IMR-90 (cell line): ENCODE results near the gene KDM6A. TPM values are rescaled to one million over a fixed set of nuclear protein-coding genes. Genes with fewer than 3 reads are reported as not detected.

Experiments
- ATAC-seq: fragments of 200-7000 bp; cut with Tn5 transposase; 2 replicates; pipeline ENCODE4 v1.9.1; 2020; ENCODE audit warnings: low read depth, mild to moderate bottlenecking, moderate library complexity
- BruUV-seq: library from RNA; stranded (reverse); fragments of 400-500 nt; replicated peaks from 2 replicates; lab custom pipeline; 2021; lab: Mats Ljungman, UMichigan
- CTCF ChIA-PET: fragments of 300-600 bp; formaldehyde crosslinking; extraction: SDS; loops from one replicate; lab custom pipeline; 2021; ENCODE audit warnings: antibody characterized with exemption; lab: Yijun Ruan, JAX
- POLR2A ChIA-PET: fragments of 300-600 bp; sonication (Branson Sonifier 250); formaldehyde crosslinking; loops from one replicate; lab custom pipeline; 2022; ENCODE audit warnings: antibody characterized with exemption; ENCODE audit not compliant: unreplicated experiment; lab: Charles Lee
- DNase-seq: peaks from one replicate; pipeline ENCODE4 v3.0.0; 2013
- H2AFZ ChIP-seq: replicated peaks from 2 replicates; pipeline ENCODE3; 2013; ENCODE audit warnings: low read length, mild to moderate bottlenecking; ENCODE audit not compliant: poor library complexity
- H2AK5ac ChIP-seq: 2 replicates; pipeline ENCODE4 v1.6.1; 2013; ENCODE audit warnings: low read depth, low read length, inconsistent platforms
- H2AK9ac ChIP-seq: replicated peaks from 2 replicates; pipeline ENCODE3; 2013; ENCODE audit warnings: mild to moderate bottlenecking, low read depth, low read length, moderate library complexity; ENCODE audit not compliant: poor library complexity
- H2BK120ac ChIP-seq: 2 replicates; pipeline ENCODE4 v1.6.1; 2013; ENCODE audit warnings: low read depth, low read length, inconsistent platforms
- H2BK15ac ChIP-seq: 3 replicates; pipeline ENCODE4 v1.6.1; 2013; ENCODE audit warnings: low read depth, low read length, inconsistent platforms
- H2BK20ac ChIP-seq: 2 replicates; pipeline ENCODE4 v1.6.1; 2013; ENCODE audit warnings: low read depth, mild to moderate bottlenecking, inconsistent platforms, low read length, moderate library complexity
- H2BK5ac ChIP-seq: 2 replicates; pipeline ENCODE4 v1.6.1; 2013; ENCODE audit warnings: mild to moderate bottlenecking, low read depth, low read length, inconsistent platforms; ENCODE audit not compliant: poor library complexity, severe bottlenecking
- H3K14ac ChIP-seq: replicated peaks from 2 replicates; pipeline ENCODE4 v1.6.1; 2013; ENCODE audit warnings: low read depth, low read length, inconsistent platforms
- H3K18ac ChIP-seq: 2 replicates; pipeline ENCODE4 v1.6.1; 2013; ENCODE audit warnings: low read depth, low read length, control low read depth
- H3K23ac ChIP-seq: 2 replicates; pipeline ENCODE4 v1.6.1; 2013; ENCODE audit warnings: low read depth, low read length, inconsistent platforms
- H3K27ac ChIP-seq: 2 replicates; pipeline ENCODE4 v1.5.1; 2013; ENCODE audit warnings: mild to moderate bottlenecking, control low read depth, low read length; ENCODE audit not compliant: insufficient read depth
- H3K27me3 ChIP-seq: 2 replicates; pipeline ENCODE4 v1.6.1; 2013; ENCODE audit warnings: low read length; ENCODE audit not compliant: control insufficient read depth, insufficient read depth
- H3K36me3 ChIP-seq: 2 replicates; pipeline ENCODE4 v1.6.1; 2013; ENCODE audit warnings: low read length, mixed read lengths; ENCODE audit not compliant: control insufficient read depth, insufficient read depth
- H3K4ac ChIP-seq: 2 replicates; pipeline ENCODE4 v1.6.1; 2013; ENCODE audit warnings: low read depth, low read length, inconsistent platforms
- H3K4me1 ChIP-seq: 2 replicates; pipeline ENCODE4 v1.6.1; 2013; ENCODE audit warnings: low read length, mixed read lengths; ENCODE audit not compliant: control insufficient read depth, insufficient read depth
- H3K4me2 ChIP-seq: 2 replicates; pipeline ENCODE4 v1.6.1; 2013; ENCODE audit warnings: low read depth, mild to moderate bottlenecking, control low read depth, low read length, moderate library complexity
- H3K4me3 ChIP-seq: 2 replicates; pipeline ENCODE4 v1.5.1; 2013; ENCODE audit warnings: low read depth, mild to moderate bottlenecking, control low read depth, low read length, moderate library complexity; ENCODE audit not compliant: insufficient read depth
- H3K56ac ChIP-seq: 2 replicates; pipeline ENCODE4 v1.6.1; 2013; ENCODE audit warnings: low read length, inconsistent platforms; ENCODE audit not compliant: insufficient read depth; ENCODE audit errors: extremely low read depth
- H3K79me1 ChIP-seq, 2 experiments: 2 replicates each; pipeline ENCODE4 v1.6.1; 2013; ENCODE audit warnings: low read length in 2 of 2, inconsistent platforms in 1 of 2, low read depth in 1 of 2
- H3K9ac ChIP-seq: 2 replicates; pipeline ENCODE4 v1.6.1; 2013; ENCODE audit warnings: low read depth, low read length, control low read depth
- H3K9me1 ChIP-seq: 2 replicates; pipeline ENCODE4 v1.6.1; 2013; ENCODE audit warnings: low read length, inconsistent platforms; ENCODE audit not compliant: insufficient read depth
- H3K9me3 ChIP-seq: 2 replicates; pipeline ENCODE4 v1.6.1; 2013; ENCODE audit warnings: low read length; ENCODE audit not compliant: control insufficient read depth, insufficient read depth
- H4K20me1 ChIP-seq: 2 replicates; pipeline ENCODE4 v1.6.1; 2013; ENCODE audit warnings: low read length, inconsistent platforms; ENCODE audit not compliant: insufficient read depth
- H4K5ac ChIP-seq: 2 replicates; pipeline ENCODE4 v1.6.1; 2013; ENCODE audit warnings: mild to moderate bottlenecking, low read depth, low read length, control low read depth
- H4K8ac ChIP-seq, 2 experiments: 2 replicates each; pipeline ENCODE4 v1.6.1; 2013; ENCODE audit warnings: low read depth in 2 of 2, low read length in 2 of 2, control low read depth in 1 of 2, inconsistent platforms in 1 of 2
- H4K91ac ChIP-seq: 2 replicates; pipeline ENCODE4 v1.6.1; 2013; ENCODE audit warnings: low read depth, low read length, inconsistent platforms; ENCODE audit not compliant: insufficient read depth
- FOS ChIP-seq: fragments of 150-350 bp; IDR thresholded peaks from 2 replicates; pipeline ENCODE4 v1.6.1; 2016; ENCODE audit warnings: low read depth, low read length
- MAFK ChIP-seq: IDR thresholded peaks from 2 replicates; pipeline ENCODE4 v1.6.1; 2012; ENCODE audit warnings: low read depth, low read length, improper control_type of control experiment
- MAZ ChIP-seq: IDR thresholded peaks from 2 replicates; pipeline ENCODE4 v1.6.1; 2012; ENCODE audit warnings: low read depth, mild to moderate bottlenecking, low read length, improper control_type of control experiment, moderate library complexity, borderline replicate concordance
- RAD21 ChIP-seq: IDR thresholded peaks from 2 replicates; pipeline ENCODE4 v1.6.1; 2012; ENCODE audit warnings: low read length, improper control_type of control experiment
- RCOR1 ChIP-seq: IDR thresholded peaks from 2 replicates; pipeline ENCODE4 v1.6.1; 2012; ENCODE audit warnings: mild to moderate bottlenecking, low read length, improper control_type of control experiment; ENCODE audit not compliant: insufficient replicate concordance
- SMC3 ChIP-seq: fragments of 150-350 bp; IDR thresholded peaks from 2 replicates; pipeline ENCODE4 v1.6.1; 2016; ENCODE audit warnings: low read depth, mild to moderate bottlenecking, antibody characterized with exemption, low read length, moderate library complexity
- WGBS, 2 experiments: methylation state at CpG; one replicate each; pipeline versions ENCODE4 v1.1.5 to v1.1.7; 2013; ENCODE audit warnings: missing lambda C conversion rate in 2 of 2; ENCODE audit not compliant: insufficient read length in 1 of 2; ENCODE audit errors: extremely low coverage in 2 of 2; 5-methylcytosine and 5-hydroxymethylcytosine counted together
- dilution Hi-C: fragments of 300-500 bp; cut with HindIII; formaldehyde crosslinking; loops from one replicate; pipeline ENCODE4 v1.14.3; 2018; ENCODE audit warnings: low sequenced_read_pairs; ENCODE audit not compliant: unreplicated experiment
- in situ Hi-C: fragments of 300-500 bp; cut with MboI; formaldehyde crosslinking; loops from 3 replicates; pipeline ENCODE4 v1.14.3; 2019; ENCODE audit warnings: low sequenced_read_pairs, inconsistent platforms, mixed read lengths
- intact Hi-C: fragments of 100-400 bp; cut with micrococcal nuclease; formaldehyde crosslinking; loops from 2 replicates; pipeline ENCODE4 v1.10.0; 2022
- polyA plus RNA-seq, 3 experiments: library from polyadenylated mRNA; depleted of rRNA; stranded (reverse); fragments of >200 nt; gene quantifications; 2 replicates each; pipeline ENCODE4 v1.2.3, GENCODE V29; 2012; ENCODE audit warnings: low replicate concordance in 1 of 3
- total RNA-seq: library from RNA; depleted of rRNA; stranded (reverse); fragments of >200 nt; gene quantifications from 2 replicates; pipeline ENCODE4 v1.2.3, GENCODE V29; 2012

The KDM6A gene
- total and polyA plus RNA-seq, 2 of the 4 experiments (the other 2 are of a cell fraction) = 11.7 to 24.9 TPM

DNA sequence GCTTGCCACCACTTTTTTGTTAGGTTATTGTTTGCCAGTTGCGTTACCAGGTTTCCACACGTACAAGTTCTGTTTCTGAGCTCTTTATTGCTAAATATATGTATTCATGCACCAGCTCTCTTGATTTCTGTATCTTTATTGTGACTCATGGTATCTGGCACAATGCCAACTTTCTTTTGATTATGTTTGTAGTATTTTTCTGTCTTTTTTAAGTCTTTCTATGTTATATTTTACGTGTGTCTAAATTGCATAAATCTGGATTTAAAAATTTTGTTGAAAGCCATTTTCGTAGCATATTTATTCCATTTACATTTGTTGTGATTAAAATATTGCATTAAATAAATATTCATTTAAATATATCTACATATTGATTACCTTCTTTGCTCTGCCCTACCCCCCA is 73.8 kb downstream of the KDM6A start:
- TF ChIP-seq FOS = no peak
- no peak for TF ChIP-seq RCOR1
- TF ChIP-seq SMC3 = no peak
- no peak for TF ChIP-seq RAD21
- TF ChIP-seq MAFK = no peak
- TF ChIP-seq MAZ = no peak
- no peak overlapping the region for H2BK120ac ChIP-seq
- H4K5ac ChIP-seq = no peak overlapping the region
- in situ Hi-C loops (no loop called here), intact Hi-C loops (no loop called here), dilution Hi-C loops (no loop called here)
- ChIA-PET POLR2A (no interaction called here), CTCF (no interaction called here)
- no TSS peak for BruUV-seq
- H3K4me2 ChIP-seq = no peak overlapping the region
- H3K36me3 ChIP-seq = no peaks in the 10 kb centered on the region
- no peak overlapping the region for H2BK20ac ChIP-seq
- H2AK9ac ChIP-seq = no peak overlapping the region
- H2AFZ ChIP-seq = no peak overlapping the region
- no peak overlapping the region for H3K4ac ChIP-seq
- no peak overlapping the region for H3K4me3 ChIP-seq
- H3K56ac ChIP-seq = no peak overlapping the region
- 0 out of 2 replicates have a peak, but pooled peaks cover 4% of the 10 kb centered on the region for H3K9me3 ChIP-seq
- DNase-seq (peak; percentile 23), ATAC-seq (no peak)
- H3K14ac ChIP-seq = no peak overlapping the region
- no peak overlapping the region for H3K23ac ChIP-seq
- no peak overlapping the region for H3K27ac ChIP-seq
- H4K8ac ChIP-seq = no peak overlapping the region
- H3K9me1 ChIP-seq = no peaks in the 10 kb centered on the region
- no CpG with 5 or more reads among the region's 4 CpGs for whole genome bisulfite sequencing, 2 experiments
- H3K18ac ChIP-seq = no peak overlapping the region
- peaks cover 14 to 30% of the 10 kb centered on the region in 2 experiments for H3K79me1 ChIP-seq
- H3K4me1 ChIP-seq = peaks cover 1% of the 10 kb centered on the region; the same call in 1 of the 2 replicates
- H4K20me1 ChIP-seq = peaks cover 11% of the 10 kb centered on the region; the same call in 1 of the 2 replicates
- no peak overlapping the region for H3K9ac ChIP-seq
- H2AK5ac ChIP-seq = no peak overlapping the region
- no peak overlapping the region for H2BK5ac ChIP-seq
- no peak overlapping the region for H4K91ac ChIP-seq
- H2BK15ac ChIP-seq = no peak overlapping the region
- no peaks in the 10 kb centered on the region for H3K27me3 ChIP-seq
